ENCODE data around the gene LPAR4.
"Not testable (repeated sequence)": the region's sequence is repeated elsewhere in the genome, so short reads cannot be mapped to it uniquely, and the experiment has no call there.

The LPAR4 gene

GRCh38 chrX:78769946-78770345 lies 22.4 kb downstream of the LPAR4 start:
- no peak overlapping the region for H3K4me3 ChIP-seq (ENCODE audit: low read depth, low read length)
- DNase-seq (ENCODE audit: low read depth): no peak
- TF ChIP-seq CTCF (IDR thresholded peaks at IDR 0.05; ENCODE audit: insufficient read depth, low read depth, low read length, missing control alignments): no peak

- no peak overlapping the region for H3K4me3 ChIP-seq (ENCODE audit: low read depth, low read length)
- peak; percentile 11 for DNase-seq (ENCODE audit: low read depth)
- TF ChIP-seq CTCF (IDR thresholded peaks at IDR 0.05; ENCODE audit: insufficient read depth, low read depth, low read length, missing control alignments): no peak
These were observed 49.4 kb downstream of the LPAR4 start for GRCh38 chrX:78796916-78797315.

DNA sequence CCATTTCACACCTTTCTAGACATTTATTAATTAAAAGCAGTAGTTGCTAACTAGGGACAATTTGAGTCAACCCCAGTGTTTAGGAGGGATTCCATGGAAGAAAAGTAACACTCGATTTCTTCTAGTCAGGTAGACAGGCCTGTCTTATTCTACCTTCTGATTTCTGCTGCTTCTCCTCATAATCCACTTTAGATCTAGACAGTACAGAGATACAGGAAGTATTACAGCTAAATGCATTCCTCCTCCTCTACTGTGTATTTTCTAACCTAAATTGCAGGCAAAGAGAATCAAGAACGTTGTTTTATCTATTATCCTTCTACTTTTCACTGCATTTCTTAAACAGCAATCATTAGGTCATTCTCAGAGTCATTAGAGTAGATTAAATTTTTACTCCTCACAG lies 52.6 kb downstream of the LPAR4 start:
- no peak for DNase-seq (ENCODE audit: low read depth)
- H3K4me3 ChIP-seq (ENCODE audit: low read depth, low read length): no peak overlapping the region
- no peak for TF ChIP-seq CTCF (IDR thresholded peaks at IDR 0.05; ENCODE audit: insufficient read depth, low read depth, low read length, missing control alignments)

- H3K4me3 ChIP-seq (ENCODE audit: low read depth, low read length): no peak overlapping the region
- no peak for TF ChIP-seq CTCF (IDR thresholded peaks at IDR 0.05; ENCODE audit: insufficient read depth, low read depth, low read length, missing control alignments)
- DNase-seq (ENCODE audit: low read depth): peak; percentile 1
These were observed 53.2 kb downstream of the LPAR4 start for GRCh38 chrX:78800694-78801093.

- TF ChIP-seq CTCF (IDR thresholded peaks at IDR 0.05; ENCODE audit: insufficient read depth, low read depth, low read length, missing control alignments): no peak
- DNase-seq (ENCODE audit: low read depth): no peak
- no peak overlapping the region for H3K4me3 ChIP-seq (ENCODE audit: low read depth, low read length)
These were observed 54.0 kb downstream of the LPAR4 start for GRCh38 chrX:78801522-78801921.

DNA sequence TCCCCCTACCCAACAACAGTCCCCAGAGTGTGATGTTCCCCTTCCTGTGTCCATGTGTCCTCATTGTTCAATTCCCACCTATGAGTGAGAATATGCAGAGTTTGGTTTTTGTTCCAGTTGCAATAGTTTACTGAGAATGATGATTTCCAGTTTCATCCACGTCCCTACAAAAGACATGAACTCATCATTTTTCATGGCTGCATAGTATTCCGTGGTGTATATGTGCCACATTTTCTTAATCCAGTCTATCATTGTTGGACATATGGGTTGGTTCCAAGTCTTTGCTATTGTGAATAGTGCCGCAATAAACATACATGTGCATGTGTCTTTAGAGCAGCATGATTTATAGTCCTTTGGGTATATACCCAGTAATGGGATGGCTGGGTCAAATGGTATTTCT lies 55.0 kb downstream of the LPAR4 start:
- not testable (repeated sequence) for DNase-seq (ENCODE audit: low read depth); H3K4me3 ChIP-seq (ENCODE audit: low read depth, low read length)

Data from GM12865 (cell line).